ENCODE data around the gene GOLGA8J.
"Not testable (repeated sequence)": the region's sequence is repeated elsewhere in the genome, so short reads cannot be mapped to it uniquely, and the experiment has no call there.

GOLGA8J gene

GRCh38 chr15:30080816-30081215, 1.9 kb upstream of the GOLGA8J start:
- not testable (repeated sequence) for DNase-seq (ENCODE audit: low spot score)

DNA sequence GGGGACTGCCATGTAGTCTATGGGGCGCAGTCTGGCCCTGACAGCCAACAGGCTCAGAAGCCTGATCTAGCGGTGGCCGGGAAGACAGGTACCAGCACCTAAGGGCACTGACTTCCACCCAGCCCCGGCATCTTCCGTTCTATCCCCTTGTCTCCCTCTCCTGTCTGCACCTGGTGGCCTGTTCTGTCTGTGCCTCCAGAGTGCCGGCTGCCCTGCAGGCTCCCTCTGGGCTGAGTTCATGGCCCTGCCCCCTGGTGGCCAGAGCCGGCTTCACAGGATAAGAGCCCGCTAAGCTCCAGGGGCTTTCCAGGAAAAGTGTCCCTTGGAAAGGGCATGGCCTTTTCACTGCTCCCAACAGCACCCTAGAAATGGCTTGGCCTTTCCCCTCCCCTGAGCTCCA, 15.1 kb downstream of the GOLGA8J start:
- not testable (repeated sequence) for DNase-seq (ENCODE audit: low spot score)

DNA sequence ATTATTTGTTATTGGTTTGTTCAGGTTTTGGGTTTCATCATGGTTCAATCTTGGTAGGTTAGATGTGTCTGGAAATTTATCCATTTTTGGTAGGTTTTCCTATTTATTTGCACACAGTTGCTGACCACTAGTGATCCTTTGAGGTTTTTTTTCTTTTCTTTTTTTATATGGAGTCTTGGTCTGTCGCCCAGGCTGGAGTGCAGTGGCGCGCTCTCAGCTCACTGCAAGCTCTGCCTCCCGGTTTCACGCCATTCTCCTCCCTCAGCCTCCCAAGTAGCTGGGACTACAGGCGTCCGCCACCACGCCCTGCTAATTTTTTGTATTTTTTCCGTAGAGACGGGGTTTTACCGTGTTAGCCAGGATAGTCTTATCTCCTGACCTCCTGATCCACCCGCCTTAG, 20.1 kb downstream of the GOLGA8J start:
- DNase-seq (ENCODE audit: low spot score), result not testable (repeated sequence)

GRCh38 chr15:30103941-30104507, 21.3 kb downstream of the GOLGA8J start:
- not testable (repeated sequence) for DNase-seq (ENCODE audit: low spot score)

- not testable (repeated sequence) for DNase-seq (ENCODE audit: low spot score)
Measured at GRCh38 chr15:30110591-30110990, 27.8 kb downstream of the GOLGA8J start.

DNA sequence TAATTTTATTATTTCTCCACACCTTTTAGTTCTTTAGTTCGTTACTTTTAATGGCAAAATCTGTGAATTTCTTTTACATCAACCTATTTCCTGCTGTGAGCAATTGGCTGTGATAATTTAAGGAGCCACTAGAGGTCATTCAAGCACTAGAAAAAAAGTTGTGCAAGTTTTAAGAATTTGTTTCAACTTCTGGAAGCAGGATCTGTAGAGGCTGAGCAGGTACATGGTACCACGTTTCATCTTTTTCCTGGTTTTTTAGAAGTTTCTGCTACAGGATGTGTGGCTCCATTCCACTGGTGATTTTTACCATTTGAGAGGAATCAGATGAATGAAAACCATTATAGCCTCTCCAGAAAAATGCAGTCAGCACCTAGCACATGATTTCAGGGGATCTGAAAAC, 47.3 kb downstream of the GOLGA8J start:
- peak; percentile 0 for DNase-seq (ENCODE audit: low spot score)

DNA sequence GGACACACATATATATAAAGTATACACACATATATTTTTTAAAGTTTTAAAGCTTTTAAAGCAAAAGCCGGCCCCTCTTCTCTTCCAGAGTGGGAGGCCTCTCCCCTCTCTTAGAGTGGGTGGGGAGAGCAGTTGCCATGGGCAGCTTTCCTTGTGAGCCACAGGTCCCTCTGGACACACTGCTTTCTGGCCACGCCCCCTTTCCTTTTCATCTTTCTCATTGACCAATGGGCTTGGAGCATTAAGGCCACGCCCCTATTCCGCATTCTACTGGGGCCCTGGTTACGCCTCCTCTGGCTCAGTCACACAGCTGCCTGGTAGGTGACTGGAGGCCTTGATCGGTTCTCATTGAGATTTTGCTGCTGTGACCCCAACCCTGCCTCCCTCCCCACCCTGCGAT, 52.0 kb downstream of the GOLGA8J start, which contains the start of gene GOLGA8T:
GOLGA8T (plus strand) TSS at position 301 of the 400 bp plus-strand sequence; CDS start at position 399, 98 bp downstream.
- DNase-seq (ENCODE audit: low spot score), result not testable (repeated sequence)

Data from CD4-positive, alpha-beta T cell treated with Interleukin-6 at 100 ng/mL for 8 hours (primary cell).